Kidney epithelial cell (primary cell): Measurements from ENCODE around the gene MVB12A. TPM values are rescaled to one million over a fixed set of nuclear protein-coding genes. Genes with fewer than 3 reads are reported as not detected.

ENCODE experiments used
- DNase-seq: peaks from one replicate; pipeline ENCODE4 v3.0.0-alpha.2; 2010; ENCODE audit warnings: low read depth
- H3K27me3 ChIP-seq: 2 replicates; pipeline ENCODE4 v1.6.0; 2011; ENCODE audit warnings: low read length; ENCODE audit not compliant: control insufficient read depth, insufficient read depth
- H3K36me3 ChIP-seq: 2 replicates; pipeline ENCODE4 v1.5.1; 2011; ENCODE audit warnings: low read length; ENCODE audit not compliant: control insufficient read depth, insufficient read depth
- H3K4me3 ChIP-seq: 2 replicates; pipeline ENCODE4 v1.5.1; 2011; ENCODE audit warnings: low read depth, mild to moderate bottlenecking, control low read depth, low read length
- total RNA-seq: library from RNA; depleted of rRNA; stranded (reverse); fragments of >200 nt; gene quantifications from 2 replicates; pipeline ENCODE4 v1.2.3, GENCODE V29; 2015
- TF ChIP-seq, protein P1 (sequence below): IDR thresholded peaks from 2 replicates; pipeline ENCODE4 v1.5.1; 2011; ENCODE audit warnings: mild to moderate bottlenecking, moderate library complexity, low read length, control low read depth, inconsistent platforms; ENCODE audit not compliant: insufficient read depth, poor library complexity, severe bottlenecking

The MVB12A gene
- total RNA-seq, 1 donor from 2014 or later, result 66.1 TPM

DNA sequence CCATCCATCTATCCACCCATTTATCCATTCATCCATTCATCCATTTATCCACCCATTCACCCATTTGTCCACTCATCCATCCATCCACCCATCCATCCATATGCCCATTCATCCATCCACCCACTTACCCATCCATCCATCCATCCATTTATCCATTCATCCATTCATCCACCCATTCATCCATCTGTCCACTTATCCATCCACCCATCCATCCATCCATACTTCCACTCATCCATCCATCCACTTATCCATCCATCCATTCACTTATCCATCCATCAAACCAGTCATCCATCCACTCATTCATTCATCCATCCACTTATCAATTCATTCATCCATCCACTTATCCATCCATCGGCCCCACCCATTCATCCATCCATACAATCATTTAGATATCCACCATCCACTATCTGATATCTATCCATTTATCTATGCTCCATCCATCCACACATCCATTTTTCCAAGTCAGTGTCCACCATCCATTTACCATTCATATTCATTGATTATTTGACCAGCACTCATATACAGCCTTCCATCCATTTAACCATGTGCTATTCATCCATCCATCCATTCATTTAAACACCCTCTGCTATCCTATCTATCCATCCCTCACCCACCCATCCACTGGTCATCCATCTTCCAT, 25.8 kb downstream of the MVB12A start:
- TF ChIP-seq, protein P1, sequence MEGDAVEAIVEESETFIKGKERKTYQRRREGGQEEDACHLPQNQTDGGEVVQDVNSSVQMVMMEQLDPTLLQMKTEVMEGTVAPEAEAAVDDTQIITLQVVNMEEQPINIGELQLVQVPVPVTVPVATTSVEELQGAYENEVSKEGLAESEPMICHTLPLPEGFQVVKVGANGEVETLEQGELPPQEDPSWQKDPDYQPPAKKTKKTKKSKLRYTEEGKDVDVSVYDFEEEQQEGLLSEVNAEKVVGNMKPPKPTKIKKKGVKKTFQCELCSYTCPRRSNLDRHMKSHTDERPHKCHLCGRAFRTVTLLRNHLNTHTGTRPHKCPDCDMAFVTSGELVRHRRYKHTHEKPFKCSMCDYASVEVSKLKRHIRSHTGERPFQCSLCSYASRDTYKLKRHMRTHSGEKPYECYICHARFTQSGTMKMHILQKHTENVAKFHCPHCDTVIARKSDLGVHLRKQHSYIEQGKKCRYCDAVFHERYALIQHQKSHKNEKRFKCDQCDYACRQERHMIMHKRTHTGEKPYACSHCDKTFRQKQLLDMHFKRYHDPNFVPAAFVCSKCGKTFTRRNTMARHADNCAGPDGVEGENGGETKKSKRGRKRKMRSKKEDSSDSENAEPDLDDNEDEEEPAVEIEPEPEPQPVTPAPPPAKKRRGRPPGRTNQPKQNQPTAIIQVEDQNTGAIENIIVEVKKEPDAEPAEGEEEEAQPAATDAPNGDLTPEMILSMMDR, result no peak
- H3K4me3 ChIP-seq, result no peak overlapping the region
- DNase-seq, result no peak
- H3K27me3 ChIP-seq, result peaks cover 19% of the 10 kb centered on the region
- no peaks in the 10 kb centered on the region for H3K36me3 ChIP-seq

DNA sequence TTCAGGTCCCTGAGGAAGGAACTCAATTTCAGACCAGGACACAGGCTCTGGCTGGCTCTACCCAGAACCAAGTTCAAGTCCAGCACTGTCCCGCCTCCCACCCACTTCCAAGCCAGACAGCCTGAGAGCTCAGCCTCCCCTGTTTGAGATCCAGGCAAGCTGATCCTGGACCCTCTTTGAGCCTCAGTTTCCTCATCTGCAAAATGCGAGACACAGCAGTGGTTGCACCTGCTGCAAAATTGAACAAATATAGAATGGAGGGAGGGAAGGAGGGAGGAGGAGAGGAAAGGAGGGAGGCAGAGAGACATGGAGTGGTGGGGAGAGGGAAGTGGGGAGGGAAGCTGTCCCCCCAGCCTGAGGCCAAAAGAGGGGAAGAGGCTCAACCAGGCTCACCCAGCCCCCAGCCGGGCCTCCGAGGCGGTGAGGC, 27.9 kb downstream of the MVB12A start:
- TF ChIP-seq, protein P1, result no peak
- peak overlapping the region; percentile 18 for H3K4me3 ChIP-seq
- no peak for DNase-seq
- no peaks in the 10 kb centered on the region for H3K36me3 ChIP-seq
- peaks cover 19% of the 10 kb centered on the region for H3K27me3 ChIP-seq

DNA sequence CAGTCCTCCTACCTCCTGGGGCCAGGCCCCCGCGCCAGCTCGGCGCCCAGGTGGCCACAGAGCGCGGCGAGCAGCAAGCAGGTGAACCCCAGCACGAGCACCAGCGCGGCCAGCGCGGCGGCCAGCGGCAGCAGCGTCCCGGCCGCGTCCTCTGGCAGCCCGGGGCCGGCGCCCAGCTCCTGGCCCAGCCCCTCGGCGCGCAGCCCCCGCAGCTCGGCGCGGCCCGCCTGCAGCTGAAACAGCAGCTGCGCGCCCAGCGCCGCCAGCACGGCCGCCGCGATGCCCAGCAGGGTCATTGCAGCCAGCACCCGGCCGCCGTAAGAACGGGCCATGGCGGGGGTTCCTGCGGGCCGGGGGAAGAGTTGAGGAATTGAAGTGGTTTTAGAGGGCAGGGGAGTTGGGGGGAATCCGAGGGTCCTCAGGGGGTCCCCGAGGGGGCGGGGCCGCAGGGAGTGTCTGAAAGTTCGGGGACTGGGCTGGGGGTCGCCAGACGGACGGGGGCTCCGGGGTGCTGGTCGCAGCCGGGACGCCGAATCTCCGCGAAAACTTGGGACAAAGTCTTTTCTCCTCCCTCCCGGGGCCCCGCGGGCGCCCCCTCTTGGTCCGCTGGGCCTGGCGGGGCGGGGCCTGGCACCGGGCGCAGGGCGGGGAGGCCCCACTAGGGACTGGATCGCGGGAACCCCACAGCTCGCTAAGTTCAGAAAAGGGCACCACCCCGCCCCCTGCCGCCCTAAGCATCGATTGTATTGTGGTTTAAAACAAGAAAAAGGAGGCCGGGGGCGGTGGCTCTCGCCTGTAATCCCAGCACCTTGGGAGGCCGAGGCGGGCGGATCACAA, 28.5 kb downstream of the MVB12A start, which contains the start of gene TMEM221:
Gene TMEM221, minus strand, starts transcription at position 538 of the 837 bp plus-strand sequence. Its CDS starts 206 bp downstream, at position 332.
- peaks cover 22% of the 10 kb centered on the region for H3K27me3 ChIP-seq
- no peak for DNase-seq
- peak within 1 kb of the TSS; percentile 27 for H3K4me3 ChIP-seq
- TF ChIP-seq, protein P1, result peak; percentile 38
- no peaks in the 10 kb centered on the region for H3K36me3 ChIP-seq

DNA sequence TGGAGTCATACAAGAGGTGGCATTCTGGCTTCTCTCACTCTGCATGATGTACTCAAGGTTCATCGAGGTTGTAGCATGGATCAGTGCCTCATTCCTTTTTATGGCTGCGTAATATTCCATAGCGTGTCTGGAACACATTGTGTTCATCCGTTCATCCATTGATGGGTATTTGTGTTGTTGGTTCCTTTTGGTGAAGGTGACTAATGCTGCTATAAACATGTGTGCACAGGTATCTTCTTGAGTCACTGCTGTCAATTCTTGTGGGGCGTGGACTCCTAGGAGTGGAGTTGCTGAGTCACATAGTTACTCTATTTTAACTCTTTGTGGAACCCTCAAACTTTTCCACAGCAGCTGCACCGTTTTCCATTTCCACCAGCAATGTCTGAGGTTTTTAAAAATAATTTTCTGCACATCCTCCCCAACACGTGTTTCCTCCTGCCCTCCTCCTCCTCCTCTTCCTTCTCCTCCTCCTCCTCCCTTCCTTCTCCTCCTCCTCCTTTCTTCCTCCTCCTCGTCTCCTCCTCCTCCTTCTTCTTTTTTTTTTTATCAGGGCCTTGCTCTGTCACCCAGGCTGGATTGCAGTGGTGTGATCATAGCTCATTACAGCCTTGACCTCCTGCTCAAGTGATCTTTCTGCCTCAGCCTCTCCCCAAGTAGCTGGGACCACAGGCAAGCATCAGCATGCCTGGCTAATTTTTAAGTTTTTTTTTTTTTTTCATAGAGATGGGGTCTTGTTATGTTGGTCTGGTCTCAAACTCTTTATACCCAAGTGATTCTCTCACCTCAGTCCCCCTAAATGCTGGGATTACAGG, 30.6 kb downstream of the MVB12A start:
- peaks cover 38% of the 10 kb centered on the region for H3K27me3 ChIP-seq
- no peaks in the 10 kb centered on the region for H3K36me3 ChIP-seq
- H3K4me3 ChIP-seq, result no peak overlapping the region
- TF ChIP-seq, protein P1, result no peak
- peak; percentile 54 for DNase-seq

DNA sequence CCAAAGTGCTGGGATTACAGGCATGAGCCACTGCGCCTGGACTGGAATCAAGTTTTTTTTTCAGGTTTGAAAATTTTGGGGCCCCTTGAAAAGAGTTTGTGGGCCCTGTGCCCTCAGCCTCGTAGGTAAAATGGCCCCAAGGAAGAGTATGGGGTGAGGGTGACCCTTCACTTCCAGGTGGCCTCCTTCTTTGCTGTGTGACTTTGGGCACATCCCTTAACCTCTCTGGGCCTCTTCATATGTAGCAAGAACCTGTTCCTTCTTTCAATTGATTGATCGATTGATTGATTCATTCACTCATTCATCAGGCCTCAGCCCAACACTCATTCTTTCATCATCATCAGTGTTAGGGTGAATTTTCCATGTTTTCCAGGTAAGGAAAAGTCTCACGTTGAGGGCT, 32.0 kb downstream of the MVB12A start:
- no peak overlapping the region for H3K4me3 ChIP-seq
- DNase-seq, result no peak

More for the DNA sequence above, 32.0 kb downstream of the MVB12A start:
- Histone ChIP-seq H3K36me3 (no peaks in the 10 kb centered on the region), H3K27me3 (peaks cover 47% of the 10 kb centered on the region)
- TF ChIP-seq, protein P1, result no peak
